CD4-positive, alpha-beta T cell treated with Interleukin-15 for 1 hour (primary cell): ENCODE measurements around the gene TOMM40.
"Not testable (repeated sequence)": the region's sequence is repeated elsewhere in the genome, so short reads cannot be mapped to it uniquely, and the experiment has no call there.

Source experiments
- DNase-seq: peaks from one replicate; pipeline ENCODE4 v3.0.0-alpha.2; 2020

The TOMM40 gene

DNA sequence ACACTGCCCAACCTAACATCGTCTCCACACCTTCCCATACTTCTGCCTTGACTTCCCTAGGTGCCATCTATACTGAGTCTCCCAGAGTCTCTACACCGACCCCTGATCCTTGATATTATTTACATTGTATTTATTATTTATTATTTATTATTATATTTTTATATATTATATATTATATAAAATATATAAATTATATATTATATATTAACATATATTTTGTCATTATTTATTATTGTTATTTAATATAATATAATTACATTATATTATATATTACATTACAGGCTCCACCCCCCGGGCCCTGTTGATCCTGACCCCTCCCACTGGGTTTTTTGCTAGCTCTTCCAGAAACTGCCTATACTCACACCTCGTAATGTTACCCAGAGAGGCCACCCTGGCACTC, 18.4 kb upstream of the TOMM40 start:
- no peak for DNase-seq

DNA sequence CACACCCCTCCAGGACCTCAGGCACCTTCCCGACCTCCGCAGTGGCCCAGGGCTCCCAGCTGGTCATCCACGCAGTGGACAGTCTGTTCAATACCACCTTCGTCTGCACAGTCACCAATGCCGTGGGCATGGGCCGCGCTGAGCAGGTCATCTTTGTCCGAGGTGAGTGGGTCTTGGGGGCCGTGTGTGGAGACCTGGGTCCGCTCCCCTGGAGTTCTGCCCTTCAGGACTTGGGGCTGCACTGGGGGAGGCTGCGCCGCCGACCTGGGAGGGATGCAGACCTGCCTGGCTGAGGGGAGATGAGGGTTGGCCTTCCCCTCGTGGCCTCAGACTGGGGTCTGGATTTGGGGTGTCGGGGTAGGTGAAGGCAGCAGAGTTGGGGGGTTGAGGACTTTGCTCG, 16.7 kb upstream of the TOMM40 start:
- DNase-seq: no peak

DNA sequence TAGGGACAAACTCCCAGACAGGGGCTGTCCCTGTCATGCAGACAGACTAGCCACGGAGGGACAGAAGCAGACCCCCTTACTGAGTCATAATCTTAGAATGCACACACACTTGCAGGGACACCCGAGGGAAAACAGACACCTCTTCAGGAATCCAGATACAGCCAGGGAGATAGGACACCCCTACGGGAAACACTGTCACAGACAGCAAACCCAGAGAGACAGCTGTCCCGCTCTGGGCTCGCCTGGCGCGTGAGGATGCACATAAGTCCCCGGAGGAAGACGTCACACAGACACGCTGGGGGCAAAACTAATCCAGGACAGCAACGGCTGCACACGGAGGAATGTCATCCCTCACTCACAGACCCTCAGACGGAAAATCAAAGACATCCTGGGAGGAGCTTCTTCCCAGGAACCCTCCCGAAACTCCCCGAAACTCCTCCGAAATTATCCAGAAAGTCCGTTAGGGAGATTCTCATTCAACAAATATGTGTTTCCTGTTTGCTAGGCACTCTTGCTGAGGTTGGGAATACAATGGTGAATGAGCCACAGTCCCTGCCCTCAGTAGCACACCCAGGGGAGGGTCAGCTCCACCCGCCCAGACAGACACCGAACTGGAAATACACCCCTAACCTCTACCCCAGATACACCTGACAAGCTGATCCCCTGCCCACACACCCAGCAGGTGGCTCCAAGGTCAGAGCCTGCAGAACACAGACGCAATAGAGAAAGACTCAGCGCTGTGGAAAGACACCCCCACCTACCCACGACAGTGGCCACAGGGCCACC, 15.2 kb upstream of the TOMM40 start:
- DNase-seq: no peak

DNA sequence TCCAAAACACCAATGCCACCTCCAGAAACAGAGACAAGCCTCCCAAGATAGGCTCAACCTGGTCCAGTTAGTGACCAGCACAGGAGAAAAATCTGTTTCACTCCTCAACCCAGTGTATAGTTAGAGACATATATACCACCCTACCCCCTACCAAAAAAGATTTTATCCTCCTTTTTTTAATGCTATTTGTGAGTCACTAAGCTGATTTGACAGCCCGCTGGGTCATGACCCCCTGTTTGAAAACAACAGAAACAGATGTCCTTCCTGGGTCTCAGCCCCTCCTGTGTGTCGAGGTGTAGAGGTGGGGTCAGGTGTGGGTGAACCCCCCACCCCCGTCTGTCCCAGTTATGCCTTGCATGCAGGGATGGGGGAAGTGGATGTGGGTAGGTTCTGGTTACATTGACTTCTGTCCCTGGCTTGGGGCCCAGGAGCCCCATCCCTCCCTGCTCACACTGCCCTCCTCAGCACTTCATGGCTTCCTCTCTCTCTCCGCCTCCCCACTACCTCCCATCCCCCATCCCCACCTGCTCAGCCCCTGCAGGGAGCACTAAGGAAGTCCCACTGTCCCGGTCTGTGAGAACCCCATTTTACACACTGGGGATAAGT, 14.0 kb upstream of the TOMM40 start:
- DNase-seq: no peak

DNA sequence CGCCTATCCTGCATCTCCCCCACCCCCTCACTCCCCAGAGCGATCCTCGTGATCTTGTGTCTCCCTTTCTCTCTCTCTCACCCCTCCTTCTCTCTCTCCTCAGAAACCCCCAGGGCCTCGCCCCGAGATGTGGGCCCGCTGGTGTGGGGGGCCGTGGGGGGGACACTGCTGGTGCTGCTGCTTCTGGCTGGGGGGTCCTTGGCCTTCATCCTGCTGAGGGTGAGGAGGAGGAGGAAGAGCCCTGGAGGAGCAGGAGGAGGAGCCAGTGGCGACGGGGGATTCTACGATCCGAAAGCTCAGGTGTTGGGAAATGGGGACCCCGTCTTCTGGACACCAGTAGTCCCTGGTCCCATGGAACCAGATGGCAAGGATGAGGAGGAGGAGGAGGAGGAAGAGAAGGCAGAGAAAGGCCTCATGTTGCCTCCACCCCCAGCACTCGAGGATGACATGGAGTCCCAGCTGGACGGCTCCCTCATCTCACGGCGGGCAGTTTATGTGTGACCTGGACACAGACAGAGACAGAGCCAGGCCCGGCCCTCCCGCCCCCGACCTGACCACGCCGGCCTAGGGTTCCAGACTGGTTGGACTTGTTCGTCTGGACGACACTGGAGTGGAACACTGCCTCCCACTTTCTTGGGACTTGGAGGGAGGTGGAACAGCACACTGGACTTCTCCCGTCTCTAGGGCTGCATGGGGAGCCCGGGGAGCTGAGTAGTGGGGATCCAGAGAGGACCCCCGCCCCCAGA, 12.8 kb upstream of the TOMM40 start:
- no peak for DNase-seq

DNA sequence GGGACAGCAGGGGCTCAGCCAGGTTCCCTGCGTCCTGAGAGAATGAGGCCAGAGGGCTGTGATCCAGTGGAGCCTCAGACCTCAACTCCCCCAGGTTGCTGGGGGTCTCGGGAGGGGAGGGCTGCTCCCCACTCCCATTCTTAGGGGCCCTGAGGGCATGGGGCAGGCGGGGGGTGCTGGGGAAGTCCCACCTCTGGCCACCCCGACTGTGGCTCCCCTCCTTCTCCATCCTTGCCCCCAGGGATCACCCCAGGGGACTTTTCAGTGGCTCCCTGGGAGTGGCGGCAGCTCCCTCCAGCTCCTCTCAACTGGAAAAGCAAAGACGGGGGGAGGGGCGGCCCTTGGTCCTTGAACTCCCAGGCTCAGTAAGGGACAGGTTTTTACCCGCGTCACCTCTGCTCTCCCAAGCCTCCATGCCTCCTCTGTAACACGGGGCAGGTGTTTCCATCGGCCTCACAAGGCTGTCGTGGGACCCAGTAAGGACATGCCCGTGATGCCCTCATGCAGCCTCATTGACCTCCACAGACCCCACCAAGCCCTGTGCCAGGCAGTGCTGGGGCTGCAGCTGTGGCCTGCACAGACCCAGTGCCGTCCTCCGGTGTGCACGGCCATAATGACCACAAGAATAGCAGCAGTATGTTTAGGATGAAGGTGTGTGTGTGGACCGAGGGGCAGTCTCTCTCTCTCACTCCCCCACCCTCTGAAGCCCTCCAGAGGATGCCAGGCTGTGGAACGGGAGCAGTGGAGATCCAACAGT, 11.6 kb upstream of the TOMM40 start:
- no peak for DNase-seq

DNA sequence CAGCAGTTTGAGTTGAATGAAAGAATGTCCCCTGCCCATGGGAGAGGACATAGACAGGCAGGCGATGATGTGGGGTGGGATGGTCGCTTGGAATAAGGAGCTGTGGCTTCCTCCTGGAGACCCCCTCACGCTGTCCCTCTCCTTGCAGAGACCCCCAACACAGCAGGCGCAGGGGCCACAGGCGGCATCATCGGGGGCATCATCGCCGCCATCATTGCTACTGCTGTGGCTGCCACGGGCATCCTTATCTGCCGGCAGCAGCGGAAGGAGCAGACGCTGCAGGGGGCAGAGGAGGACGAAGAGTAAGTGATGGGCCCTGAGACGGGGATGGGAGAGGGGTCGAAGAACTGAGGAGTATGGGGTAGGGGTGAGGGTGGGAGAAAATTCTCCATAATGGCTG, 9.0 kb upstream of the TOMM40 start:
- no peak for DNase-seq

DNA sequence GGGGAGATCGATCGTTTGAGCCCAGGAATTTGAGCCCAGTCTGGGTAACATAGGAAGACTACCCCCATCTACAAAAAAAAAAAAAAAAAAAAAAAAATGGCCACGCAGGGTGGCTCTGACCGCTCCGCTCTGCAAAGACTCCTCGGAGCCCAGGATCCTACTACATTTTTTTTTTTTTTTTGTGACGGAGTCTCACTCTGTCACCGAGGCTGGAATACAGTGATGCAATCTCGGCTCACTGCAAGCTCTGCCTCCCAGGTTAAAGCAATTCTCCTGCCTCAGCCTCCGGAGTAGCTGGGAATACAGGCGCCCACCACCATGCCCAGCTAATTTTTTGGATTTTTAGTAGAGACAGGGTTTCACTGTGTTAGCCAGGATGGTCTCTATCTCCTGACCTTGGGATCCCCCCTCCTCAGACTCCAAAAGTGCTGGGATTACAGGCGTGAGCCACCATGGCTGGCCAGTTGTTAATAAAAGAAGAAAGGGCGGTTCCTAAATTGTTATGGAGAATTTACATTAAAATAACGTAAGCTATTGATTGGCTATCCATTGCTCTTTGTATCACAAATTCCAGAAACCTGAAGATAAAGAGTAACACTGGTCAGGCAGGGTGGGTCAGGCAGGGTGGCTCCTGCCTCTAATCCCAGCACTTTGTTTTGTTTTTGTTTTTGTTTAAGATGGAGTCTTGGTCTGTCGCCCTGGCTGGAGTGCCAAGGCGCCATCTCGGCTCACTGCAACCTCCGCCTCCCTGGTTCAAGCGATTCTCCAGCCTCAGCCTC, 8.2 kb upstream of the TOMM40 start:
- not testable (repeated sequence) for DNase-seq

DNA sequence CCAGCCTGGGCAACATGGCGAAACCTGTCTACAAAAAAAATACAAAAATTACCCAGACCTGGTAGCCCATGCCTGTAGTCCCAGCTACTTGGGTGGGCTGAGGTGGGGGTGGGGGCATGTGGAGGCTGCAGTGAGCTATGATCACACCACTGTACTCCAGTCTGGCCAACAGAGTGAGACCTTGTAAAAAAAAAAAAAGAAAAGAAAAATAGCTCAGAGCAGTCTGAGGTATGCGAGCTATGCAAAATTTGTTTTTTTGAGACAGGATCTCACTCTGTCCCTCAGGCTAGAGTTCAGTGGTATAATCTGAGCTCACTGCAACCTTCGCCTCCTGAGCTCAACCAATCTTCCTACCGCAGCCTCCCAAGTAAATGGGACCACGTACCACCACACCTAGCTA, 7.1 kb upstream of the TOMM40 start:
- DNase-seq: no peak

DNA sequence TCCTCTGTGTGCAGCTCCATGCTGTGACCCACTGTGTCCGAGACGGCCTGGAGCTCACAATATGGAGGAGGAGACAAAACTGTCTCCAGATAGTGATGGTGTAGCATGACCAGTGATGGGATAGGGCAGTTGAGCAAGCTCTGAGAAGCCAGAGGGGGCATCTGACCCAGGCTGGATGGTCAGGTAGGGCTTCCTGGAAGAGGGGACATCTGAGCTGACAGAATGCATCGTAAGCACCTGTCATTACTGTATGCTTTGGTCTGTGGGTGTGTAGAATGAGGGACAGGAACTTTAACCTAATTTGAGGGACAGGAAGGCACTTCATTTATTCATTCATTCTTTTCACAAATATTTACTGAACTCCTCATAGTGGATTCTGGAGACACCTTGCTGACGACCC, 6.5 kb upstream of the TOMM40 start:
- no peak for DNase-seq

DNA sequence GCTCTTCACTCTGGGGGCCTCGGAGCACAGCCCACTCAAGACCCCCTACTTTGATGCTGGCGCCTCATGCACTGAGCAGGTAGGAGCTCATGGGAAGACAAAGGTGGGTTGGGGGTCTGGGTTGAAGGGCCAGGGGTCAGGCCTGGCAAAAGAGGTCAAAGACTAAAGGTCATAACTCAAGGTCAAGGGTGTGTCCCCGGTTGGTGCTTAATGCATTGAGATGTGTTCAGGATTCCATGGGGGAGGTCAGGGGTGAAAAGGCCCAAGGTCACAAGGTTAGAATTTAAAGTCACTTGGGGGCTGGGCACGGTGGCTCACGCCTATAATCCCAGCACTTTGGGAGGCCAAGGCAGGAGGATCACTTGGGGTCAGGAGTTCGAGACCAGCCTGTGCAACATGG, 4.9 kb upstream of the TOMM40 start:
- DNase-seq: no peak

DNA sequence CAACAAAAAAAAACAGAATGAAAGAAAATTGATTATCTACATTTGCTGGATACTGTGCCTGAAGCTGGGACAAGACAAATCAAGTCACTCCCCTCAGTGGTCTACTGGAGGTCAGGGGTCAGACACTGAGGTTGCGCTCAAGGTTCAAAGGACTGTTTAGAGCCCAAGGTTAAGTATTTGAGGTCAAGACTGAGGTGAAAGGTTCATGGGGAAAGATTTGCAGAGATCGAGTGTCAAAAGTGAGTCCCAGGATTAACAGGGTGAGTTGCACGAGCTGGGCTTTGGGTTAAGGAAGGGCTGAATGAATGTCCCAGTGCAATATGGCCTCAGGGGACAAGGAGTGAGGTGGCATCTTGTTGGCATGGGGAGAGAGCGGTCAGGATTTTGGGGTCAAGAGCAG, 3.4 kb upstream of the TOMM40 start:
- no peak for DNase-seq

DNA sequence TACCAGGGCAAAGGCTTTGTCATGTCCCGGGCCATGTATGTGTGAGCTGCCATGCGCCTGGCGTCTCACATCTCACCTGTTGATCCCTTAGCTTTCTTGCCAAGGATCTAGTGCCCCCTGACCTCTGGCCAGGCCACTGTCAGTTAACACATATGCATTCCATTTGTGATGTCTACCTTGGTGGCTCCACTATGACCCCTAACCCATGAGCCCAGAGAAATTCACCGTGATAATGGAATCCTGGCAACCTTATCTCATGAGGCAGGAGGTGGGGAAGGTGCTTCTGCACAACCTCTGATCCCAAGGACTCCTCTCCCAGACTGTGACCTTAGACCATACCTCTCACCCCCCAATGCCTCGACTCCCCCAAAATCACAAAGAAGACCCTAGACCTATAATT, 2.7 kb upstream of the TOMM40 start:
- DNase-seq: not testable (repeated sequence)

DNA sequence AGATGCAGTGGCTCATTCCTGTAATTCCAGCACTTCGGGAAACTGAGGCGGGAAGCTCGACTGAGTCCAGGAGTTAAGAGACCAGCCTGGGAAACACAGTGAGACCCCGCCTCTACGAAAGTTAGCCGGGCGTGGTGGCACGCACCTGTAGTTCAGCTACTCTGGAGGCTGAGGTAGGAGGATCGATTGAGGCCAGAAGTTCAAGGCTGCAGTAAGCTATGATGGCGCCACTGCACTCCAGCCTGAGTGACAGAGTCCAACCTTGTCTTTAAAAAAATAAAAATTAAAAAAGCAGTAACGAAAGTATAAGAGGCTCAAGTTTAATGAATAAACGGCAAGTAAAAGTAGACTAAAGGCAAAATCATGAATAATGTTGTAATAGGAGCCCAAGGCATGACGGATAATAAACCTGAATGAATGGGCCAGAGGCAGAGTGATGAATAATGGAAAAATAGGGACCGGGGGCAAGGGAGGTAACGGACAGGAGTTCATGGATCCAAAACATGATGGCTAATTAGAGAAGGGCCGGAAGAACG, 1.2 kb upstream of the TOMM40 start:
- DNase-seq: no peak

DNA sequence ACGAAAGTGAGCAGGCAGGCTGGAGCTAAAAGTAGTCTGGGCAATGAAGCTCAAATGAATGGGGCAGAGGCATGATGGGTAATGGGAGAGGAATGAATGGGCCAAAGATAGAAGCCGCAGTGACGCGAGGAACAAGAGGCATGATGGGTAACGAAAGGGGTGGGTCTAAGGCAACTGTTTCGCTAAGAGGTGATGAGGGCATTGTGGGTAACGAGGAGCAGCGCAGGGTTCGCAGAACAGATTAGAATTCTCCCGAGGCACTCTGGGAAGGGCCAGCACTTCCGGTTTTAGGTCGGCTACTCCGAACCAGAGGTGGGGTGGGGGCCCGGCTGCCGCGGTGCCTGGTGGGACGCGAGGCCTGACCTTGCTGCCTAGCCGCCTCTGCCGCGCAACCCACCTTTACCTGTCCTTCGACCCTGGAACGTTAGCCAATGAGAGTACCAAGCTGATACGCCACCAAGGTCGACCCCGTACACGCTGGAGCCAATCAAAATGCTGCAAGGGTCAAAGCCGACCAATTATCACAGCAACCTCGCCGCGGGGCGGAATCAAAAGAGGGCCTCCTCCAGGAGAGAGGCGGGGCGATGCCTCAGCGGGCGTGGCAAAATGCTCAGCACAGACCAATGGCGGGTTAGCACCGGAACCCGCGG, 563 bp upstream of the TOMM40 start:
- DNase-seq: peak; percentile 100

DNA sequence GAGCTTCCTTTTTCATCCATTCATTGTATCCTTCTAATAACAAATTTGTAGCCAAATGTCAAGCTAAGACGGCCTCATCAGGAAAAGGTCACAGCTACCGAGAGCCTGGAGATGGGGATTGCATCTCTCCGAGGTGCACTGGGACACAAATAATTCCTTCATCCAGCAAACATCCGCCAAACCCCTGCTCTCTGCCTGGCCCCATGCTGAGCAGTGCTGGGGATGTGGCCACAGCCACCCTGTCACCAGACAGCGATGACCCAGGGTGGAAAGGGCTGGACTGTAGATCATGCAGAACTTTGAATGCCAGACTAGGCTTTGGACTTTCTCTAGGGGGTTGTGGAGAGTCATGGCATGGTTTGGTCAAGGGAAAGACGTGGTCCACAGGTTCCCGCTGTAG, 1.9 kb downstream of the TOMM40 start:
- DNase-seq: no peak

DNA sequence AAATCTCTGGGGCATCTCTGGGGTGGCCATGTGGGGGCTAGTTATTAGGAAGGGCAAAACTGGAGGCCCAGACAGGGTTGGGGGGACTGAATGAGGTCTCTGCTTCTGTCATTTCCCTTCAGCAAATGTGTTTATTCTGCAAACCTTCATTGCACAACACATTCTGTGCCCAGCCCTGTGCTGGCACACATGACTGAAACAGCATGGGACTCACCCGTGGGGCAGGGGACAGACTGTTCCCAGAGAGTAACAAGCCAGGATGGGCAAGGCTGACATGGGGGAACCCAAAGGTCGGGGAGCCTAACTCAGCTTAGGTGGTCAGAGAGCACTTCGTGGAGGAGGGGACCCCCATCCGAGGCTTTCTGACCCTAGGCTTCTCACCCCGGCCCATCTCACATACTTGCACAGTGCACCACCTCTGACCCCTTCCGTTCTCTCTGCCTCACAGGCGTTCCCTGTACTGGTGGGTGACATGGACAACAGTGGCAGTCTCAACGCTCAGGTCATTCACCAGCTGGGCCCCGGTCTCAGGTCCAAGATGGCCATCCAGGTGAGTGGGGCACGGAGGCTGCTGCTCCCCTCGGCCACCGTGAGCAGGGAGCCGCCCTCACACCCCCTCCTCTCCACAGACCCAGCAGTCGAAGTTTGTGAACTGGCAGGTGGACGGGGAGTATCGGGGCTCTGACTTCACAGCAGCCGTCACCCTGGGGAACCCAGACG, 2.4 kb downstream of the TOMM40 start:
- no peak for DNase-seq

DNA sequence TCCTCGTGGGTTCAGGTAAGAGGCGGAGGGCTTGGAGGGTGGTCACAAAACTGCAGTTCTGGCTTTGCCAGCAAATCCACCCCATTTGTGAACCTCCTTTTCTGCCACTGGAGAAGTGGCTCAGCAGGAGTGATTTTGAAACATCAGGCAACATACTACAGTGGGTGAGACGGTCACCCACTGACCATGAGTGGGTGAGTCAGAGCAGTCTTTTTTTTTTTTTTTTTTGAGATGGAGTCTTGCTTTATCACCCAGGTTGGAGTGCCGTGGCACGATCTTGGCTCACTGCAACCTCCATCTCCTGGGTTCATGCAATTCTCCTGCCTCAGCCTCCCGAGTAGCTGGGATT, 3.0 kb downstream of the TOMM40 start:
- no peak for DNase-seq

DNA sequence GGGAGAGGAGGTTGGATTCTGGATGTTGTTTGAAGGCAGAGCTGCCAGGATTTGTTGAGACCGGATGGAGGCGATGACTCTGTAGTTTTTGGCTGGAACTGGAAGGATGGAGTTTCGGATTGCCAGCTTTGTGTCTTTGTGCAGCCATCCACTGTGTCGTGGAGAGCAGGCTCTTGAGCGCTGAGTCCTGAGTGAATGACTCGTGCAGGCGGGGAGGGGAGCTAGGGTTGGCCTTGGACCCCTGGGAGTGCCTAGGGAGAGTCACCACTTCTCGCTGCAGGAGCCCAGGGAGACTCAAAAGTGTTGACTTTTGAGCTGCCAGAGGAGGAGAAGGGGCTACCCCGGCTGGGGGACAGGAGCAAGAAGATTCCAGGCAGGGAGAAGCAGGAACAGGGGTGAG, 3.9 kb downstream of the TOMM40 start:
- no peak for DNase-seq

DNA sequence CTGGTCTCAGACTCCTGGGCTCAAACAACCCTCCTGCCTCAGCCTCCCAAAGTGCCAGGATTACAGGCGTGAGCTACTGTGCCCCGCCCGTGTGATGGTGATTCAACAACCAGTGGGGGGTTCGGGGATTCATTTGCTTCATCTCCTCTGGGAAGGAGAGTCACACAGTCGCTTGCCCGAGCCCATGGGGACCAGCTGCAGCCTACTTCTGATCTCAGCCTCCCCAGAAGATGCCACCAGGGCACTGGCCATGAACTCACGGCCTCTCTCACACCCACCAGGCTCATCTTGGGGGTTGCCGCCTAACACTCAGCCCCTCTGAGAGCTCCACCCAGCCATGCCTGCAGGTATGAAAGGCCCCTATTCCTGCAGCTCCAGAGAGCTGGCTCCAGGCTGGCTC, 6.8 kb downstream of the TOMM40 start:
- DNase-seq: no peak
